Measurements from ENCODE around the gene SLMAP.

SLMAP gene

GRCh38 chr3:57942388-57942787 is 186.3 kb downstream of the SLMAP start:
- DNase-seq (ENCODE audit: low spot score) = no peak

- no peak for DNase-seq (ENCODE audit: low spot score)
These were observed 186.8 kb downstream of the SLMAP start for GRCh38 chr3:57942872-57943283.

GRCh38 chr3:57943525-57944495 is 187.7 kb downstream of the SLMAP start:
- no peak for DNase-seq (ENCODE audit: low spot score)

- DNase-seq (ENCODE audit: low spot score) = no peak
These were observed 190.9 kb downstream of the SLMAP start for GRCh38 chr3:57946970-57947381.

- DNase-seq (ENCODE audit: low spot score) = no peak
These were observed 192.1 kb downstream of the SLMAP start for GRCh38 chr3:57948080-57948671.

GRCh38 chr3:57948781-57949242 is 192.7 kb downstream of the SLMAP start:
- DNase-seq (ENCODE audit: low spot score) = no peak

- DNase-seq (ENCODE audit: low spot score) = no peak
These were observed 193.2 kb downstream of the SLMAP start for GRCh38 chr3:57949344-57949743.

GRCh38 chr3:57949785-57950615 is 193.9 kb downstream of the SLMAP start:
- no peak for DNase-seq (ENCODE audit: low spot score)

GRCh38 chr3:57951066-57951882 is 195.2 kb downstream of the SLMAP start:
- DNase-seq (ENCODE audit: low spot score) = no peak

GRCh38 chr3:57952208-57952631 is 196.1 kb downstream of the SLMAP start:
- DNase-seq (ENCODE audit: low spot score) = no peak

GRCh38 chr3:57952651-57953050 is 196.5 kb downstream of the SLMAP start:
- DNase-seq (ENCODE audit: low spot score) = no peak

- DNase-seq (ENCODE audit: low spot score) = no peak
These were observed 197.5 kb downstream of the SLMAP start for GRCh38 chr3:57953576-57953975.

GRCh38 chr3:57956119-57956832 is 200.2 kb downstream of the SLMAP start:
- DNase-seq (ENCODE audit: low spot score) = no peak

- no peak for DNase-seq (ENCODE audit: low spot score)
These were observed 200.7 kb downstream of the SLMAP start for GRCh38 chr3:57956833-57957174.

- DNase-seq (ENCODE audit: low spot score) = no peak
These were observed 201.7 kb downstream of the SLMAP start for GRCh38 chr3:57957824-57958223.

GRCh38 chr3:57958642-57959422 is 202.7 kb downstream of the SLMAP start:
- no peak for DNase-seq (ENCODE audit: low spot score)

GRCh38 chr3:57959423-57960173 is 203.5 kb downstream of the SLMAP start:
- DNase-seq (ENCODE audit: low spot score) = no peak

GRCh38 chr3:57960174-57960505 is 204.0 kb downstream of the SLMAP start:
- DNase-seq (ENCODE audit: low spot score) = no peak

GRCh38 chr3:57961177-57961827 is 205.2 kb downstream of the SLMAP start:
- DNase-seq (ENCODE audit: low spot score) = no peak
